NCI-H345 treated with DMSO at 0.1 percent for 48 hours (cell line): ENCODE results near the gene ZNF335.
"Not testable (repeated sequence)": the region's sequence is repeated elsewhere in the genome, so short reads cannot be mapped to it uniquely, and the experiment has no call there.

Source experiments
- DNase-seq: peaks from one replicate; lab custom pipeline; 2025; ENCODE audit not compliant: unreplicated experiment; lab: John Stamatoyannopoulos, UW

The ZNF335 gene

DNA sequence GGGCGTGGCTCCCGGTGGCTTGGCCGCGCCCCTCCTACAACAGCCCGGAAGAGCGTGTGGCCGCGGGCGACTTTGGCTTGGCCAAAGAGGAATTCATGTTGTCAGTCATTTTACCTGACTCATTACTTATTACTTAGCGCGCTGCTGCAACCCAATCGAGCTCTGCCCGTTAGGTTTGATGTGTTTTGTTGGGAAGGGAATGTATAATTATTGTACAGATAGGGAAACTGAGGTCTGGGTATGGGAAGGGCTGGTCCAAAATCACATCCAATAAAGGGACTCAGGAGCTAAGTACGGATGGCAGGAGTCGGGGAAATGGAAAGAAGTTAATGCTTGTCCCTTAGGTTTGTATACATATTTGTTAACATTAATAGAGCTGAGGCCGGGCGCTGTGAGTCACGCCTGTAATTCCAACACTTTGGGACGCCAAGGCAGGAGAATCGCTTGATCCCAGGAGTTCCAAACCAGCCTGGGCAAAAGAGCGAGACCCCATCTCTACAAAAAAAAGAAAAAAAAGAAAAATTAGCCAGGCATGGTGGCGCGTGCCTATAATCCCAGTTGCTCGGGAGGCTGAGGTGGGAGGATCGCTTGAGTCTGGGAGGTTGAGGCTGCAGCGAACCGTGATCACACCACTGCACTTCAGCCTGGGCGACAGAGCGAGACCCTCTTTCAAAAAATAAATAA, 639 bp upstream of the ZNF335 start:
- no peak for DNase-seq

DNA sequence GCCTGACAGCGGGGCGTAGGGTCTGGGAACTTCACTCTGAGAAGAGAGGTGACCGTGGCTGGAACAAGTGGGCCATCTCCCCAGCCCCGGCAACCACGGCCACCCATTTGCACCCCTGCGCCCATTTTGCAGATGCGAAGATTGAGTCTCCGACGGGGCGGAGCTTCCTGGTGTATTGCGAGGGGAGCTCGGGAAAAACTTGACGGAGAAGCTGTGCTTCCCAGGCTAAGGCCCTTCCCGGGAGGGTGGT, 653 bp downstream of the ZNF335 start:
- no peak for DNase-seq

DNA sequence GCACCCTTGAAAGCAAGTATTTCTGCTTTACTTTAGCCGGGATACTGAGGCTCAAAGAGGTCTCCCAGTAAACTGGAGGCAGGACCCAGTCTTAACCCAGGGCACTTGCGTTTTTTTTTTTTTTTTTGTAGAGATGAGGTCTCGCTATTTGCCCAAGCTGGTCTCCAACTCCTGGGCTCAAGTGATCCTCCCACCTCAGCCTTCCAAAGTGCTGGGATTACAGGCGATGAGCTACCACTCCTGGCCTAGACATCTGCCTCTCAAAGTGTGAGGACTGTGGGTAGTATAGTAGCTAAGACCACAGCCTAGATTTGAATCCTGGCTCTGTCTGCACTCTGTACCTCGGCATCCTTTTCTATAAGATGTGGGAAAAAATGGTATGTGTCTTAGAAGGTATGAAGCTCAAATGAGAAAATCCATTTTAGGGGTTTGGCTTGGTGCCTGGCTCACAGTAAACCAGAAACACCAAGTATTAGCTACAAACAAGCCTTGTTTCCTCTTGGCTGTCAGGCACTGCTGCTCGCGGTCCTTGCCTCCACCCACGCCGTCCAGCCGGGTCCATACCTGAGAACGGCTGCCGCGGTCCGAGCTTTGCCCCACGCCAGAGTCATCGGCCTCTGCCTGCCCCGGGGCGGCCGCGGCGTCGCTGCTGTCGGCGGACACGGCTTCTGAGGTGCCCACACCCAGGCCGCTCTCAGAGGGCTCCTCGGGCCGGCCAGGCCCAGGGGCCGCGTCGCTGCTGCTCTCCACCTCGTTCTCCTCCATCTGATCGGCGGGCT, 1.2 kb downstream of the ZNF335 start:
- DNase-seq, result no peak

DNA sequence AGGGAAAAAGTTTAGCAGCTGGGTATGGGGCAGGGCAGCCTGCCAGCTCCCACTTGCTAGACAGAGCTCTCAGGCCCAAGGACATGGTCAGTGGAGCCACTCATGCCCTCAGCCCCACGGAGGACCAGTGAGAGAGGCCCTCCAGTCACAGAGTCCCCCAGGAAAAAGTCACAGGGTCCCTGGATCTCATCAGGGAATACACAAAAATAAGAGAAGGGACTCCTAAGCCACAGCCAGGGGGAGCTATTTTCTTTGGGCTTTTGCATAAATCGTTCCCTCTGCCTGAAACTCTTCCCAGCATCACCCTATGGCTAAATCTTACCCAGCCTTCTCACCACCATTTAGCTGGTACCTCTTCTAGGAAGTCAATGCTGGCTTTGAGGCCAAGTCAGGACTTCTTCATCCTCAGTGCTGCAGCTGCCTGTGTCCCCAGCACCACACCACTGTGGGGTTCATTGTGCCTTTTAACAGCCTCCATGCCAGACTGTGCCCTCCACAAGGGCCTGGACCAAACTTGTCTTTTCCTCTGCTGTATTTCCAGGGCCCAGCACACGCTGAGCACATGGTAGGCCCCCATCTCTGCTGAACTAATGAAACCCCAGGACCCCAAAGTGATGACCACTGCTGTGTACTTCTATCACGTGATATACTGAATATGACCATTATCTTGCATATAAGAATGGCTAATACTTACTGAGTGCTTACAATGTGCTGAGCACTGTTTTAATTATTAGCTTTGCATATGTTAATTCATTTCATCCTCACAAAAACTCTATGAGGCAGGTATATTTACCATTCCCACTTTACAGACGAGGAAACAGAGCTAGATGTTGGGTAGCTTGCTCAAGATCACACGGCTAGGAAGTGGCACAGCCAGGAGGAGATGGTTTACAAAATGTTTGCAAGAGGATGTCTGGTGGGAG, 2.0 kb downstream of the ZNF335 start:
- DNase-seq, result peak; percentile 20

DNA sequence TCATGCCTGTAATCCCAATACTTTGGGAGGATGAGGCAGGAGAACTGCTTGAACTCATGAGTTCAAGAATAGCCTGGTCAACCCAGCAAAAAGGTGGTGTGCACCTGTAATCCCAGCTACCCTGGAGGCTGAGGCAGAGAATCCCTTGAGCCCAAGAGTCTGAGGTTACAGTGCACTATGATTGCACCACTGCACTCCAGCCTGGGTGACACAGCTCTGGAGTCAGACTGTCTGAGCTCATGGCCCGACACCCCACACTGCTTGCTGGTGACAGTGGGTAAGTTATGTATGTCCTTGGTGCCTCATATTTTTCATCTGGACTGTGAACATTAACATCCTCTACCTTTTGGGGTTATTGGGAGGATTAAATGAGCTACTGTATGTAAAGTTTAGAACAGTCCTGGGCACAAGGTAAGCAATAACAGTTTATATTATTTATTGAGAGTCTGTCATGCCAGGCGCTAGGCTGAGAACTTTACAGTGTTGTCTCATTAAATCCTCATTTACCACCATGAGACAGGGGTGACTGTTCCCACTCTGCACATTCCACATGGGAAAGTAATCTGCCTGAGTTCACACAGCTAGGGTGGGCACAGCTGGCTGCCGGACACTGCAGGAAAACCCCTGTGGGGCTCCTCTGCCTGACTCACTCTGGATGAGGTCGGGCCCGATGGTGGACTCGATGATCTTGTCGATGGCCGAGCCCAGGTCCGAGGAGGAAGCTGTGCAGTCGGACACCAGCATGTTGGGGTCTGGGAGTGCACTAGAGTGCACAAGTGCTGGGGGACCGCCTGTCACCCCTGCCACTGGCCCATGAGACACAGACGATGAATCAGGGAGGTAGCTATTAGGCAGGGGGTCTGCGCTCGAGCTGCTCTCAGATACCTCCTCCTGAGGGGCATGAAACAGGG, 2.9 kb downstream of the ZNF335 start:
- no peak for DNase-seq

DNA sequence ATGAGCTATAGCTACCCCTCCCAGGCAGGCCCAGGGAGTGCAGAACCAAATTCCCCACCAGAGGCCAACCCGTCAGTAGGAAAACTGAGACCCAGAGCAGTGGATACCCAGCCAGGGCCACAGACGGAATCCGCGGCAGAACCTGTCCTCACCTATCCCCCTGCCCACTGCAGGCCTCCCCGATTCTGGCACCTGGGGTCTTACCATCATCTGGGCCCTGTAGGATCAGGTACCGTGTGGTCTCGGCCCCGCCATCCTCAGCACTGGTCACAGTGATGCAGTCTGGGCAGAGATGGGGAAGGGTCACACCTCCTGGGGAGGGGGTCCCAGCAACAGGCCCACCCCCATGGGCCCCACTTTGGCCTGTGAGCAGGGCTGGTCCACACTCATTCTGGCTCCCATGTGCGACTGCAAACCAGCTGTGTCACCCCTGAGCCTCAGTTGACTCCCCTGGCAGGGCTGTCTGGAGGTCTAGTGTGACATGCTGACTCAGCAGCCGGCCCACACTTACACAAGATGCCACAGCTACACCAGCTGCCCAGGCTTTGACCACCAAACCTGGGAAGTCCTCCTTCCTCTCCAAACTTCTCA, 3.8 kb downstream of the ZNF335 start:
- no peak for DNase-seq

DNA sequence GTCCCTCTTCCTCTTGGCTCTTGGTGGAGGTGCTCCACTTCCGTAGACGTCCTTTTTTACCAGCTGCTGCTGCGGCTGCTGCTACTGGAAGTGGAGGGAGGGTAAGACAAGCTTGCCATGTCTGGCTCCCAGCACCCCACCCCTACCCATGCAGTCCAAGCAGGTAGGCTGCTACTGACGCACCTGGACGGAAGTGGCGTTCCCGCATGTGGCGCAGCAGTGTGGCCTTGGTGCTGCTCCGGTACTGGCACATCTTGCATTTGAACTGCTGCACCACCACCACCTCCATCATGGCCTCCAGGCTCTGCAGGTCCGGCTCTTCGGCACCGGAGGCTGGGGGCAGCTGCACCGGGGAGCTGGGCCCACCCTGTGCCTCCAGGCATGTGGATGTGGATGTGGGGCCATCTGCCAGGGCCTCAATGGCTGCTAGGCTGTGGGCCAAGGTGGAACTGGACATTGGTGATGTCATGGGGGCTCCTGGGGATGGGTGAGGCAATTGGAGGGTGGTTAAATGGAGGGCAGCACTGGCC, 4.4 kb downstream of the ZNF335 start:
- no peak for DNase-seq

DNA sequence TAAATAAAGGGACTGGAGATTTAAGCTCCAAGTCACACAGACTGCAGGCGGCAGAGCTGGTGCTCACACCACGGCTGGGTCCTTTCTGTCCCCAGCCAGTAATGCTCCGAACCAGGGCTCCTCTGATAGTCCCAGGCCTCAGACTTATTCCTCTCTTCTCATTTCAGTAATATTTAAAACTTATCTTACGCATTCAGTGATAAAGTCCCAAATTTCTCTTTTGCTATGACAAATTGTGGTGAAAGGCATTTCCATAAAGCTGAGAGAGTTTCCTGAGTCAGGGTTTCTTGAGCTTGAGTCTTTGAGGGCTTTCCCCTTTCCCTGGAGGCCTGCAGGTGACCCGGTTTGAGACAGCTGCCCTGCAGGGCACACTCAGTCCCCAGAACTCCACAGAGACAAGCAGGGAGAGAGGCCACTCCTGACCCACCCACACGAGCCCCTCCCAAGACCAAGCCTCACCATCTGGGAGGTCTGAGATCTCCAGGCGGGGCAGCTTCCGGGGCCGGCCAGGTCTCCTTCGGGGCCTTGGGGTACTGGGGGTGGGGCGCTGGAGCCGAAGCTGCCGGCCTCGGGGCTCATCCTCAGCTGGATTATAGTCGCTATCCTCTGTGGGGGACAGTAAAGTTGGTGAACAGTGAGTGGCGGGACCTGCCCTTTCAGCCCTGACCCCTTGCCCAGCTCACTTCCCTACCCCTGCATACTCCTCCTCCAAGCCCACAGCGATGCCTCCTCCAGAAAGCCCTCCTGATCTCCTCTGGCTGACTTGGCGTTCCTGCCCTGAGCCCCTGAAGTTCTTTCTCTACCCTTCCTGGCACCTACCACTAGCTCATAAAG, 6.6 kb downstream of the ZNF335 start:
- no peak for DNase-seq

DNA sequence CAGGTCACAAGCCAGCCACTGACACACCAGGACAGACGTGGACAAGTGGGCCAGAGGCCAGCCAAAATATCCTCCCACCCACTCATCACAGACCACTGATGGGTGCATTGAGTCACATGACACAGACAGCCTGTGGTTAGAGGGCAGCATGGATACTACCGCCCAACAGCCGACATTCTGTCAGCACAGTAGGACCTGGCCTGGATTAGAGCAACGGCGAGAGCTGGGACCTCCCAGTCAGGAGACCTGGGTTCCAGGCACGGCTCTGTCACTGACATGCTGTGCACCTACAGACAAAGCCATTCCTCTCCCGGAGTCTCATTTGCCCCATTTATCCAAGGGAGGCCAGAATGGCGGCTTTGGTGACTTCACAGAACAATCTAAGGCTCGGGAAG, 8.0 kb downstream of the ZNF335 start:
- no peak for DNase-seq

DNA sequence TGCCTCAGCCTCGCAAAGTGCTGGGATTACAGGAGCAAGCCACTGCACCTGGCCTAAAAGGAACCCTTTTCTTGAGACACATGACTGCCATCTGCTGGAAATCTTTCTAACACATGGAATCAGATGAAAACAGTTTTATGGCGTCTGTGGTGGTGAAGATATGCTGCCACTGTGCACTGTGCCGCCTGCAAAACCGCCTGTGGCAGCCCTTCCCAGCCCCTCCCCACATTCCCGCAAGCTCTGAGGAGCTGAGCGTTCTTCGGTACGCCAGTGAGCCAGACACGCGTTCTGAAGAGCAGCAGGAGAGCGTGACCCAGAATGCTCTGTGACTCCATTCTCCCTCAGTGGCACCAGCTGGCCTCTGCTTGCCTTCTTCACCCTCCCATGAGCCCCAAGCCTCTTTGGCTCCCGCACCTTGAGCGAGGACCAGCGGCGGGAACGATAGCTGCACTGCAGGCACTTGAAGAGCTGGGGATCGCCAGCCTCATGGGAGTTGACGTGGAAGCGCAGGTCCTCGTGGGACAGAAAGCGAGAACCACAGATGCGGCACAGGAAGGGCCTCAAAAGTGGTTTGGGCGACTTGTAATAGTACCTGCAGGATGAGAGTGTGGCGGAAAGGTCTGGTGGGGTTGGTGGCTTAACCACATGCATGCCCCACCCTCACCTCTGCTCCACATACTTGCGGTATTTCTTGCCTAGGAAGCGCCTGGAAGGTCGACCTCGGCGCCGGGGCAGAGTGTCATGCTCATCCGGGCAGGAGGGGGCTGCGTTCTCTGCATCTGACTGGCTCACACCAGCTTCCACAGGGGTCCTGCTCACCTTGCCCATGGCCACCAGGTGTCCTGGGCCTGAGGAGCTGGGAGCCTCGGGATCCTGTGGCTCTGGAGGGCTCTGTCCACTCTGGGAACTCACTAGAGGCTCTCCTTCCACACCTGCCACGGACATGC, 8.7 kb downstream of the ZNF335 start:
- DNase-seq, result peak; percentile 19

DNA sequence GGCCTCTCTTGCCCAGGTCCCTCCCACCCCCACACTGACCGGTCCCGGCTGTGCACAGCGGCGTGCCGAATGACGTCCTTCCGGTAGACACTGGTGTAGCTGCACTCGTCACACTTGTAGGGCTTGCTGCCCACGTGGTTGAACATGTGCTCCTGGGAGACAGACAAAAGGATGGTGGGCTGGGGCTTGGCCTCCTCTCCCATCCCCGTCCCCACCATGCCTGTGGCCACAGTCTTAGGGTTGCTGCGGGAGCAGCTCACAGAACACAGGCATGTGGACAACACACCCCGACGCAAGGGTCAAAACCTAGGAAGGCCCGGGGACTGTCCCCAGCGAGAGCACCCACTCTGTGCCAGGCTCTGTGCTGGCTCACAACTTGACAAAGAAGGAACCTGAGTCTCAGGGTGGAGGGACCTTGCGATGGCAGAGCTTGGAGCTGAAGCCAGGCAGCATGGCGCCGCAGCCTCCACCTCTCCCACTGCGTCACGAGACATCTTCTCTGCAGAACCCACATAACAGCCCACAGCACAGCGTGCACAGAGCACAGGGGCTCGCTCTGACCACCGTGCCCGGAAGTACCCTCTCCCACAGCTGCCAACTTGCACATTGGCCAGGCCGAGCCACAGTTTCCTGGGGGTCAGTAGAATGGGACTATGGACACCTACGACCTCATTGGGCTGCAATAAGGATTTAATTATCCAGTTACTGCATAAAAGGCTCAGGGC, 9.8 kb downstream of the ZNF335 start:
- no peak for DNase-seq

DNA sequence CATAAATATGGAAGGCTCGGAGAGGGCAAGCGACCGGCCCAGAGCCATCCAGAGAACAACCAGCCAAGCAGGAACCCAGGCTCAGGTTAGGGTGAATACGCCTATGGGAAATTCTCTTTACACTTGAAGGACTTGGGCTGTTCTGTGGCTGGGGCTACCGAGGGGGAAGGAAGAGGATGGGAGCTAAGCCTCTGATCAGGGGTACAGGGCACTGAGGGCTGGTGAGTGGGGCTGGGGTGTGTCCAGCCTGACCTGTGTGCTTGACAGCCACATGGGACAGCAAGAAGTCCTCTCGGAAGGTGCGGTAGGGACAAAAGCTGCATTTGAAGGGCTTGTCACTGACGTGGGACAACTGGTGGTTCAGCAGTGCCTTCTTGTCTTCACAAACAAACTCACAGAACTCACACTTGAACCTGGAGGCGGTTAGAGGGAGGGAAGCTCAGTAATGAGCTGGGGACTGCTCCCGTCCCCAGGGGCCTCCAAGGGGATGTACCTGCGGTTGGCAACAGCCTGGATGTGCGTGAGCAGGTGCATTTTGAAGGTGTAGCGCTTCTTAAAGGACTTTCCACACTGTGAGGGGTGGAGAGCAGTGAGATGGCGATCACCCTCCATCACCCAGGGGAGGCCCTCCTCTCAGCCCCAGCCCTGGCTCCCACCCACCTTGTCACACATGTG, 11.9 kb downstream of the ZNF335 start:
- DNase-seq, result no peak

DNA sequence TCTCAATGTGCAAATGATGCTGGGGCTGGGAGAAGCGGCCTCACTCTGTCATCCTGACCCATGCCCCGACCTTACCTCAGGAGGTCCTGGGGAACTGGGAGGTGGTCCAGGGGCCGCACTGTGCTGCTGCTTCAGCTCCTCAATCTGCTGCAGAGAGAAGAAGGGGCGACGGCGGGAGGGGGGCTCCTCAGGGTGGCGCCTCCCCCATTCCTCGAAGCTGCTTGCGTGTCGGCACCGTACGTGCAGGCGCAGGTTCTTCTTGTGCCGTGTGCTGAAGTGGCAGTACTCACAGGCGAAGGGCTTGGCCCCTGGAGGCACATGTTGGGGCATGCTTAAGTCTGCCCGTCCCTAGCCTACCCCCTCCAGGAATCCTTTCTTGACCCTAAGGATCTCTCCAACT, 12.9 kb downstream of the ZNF335 start:
- DNase-seq, result no peak

DNA sequence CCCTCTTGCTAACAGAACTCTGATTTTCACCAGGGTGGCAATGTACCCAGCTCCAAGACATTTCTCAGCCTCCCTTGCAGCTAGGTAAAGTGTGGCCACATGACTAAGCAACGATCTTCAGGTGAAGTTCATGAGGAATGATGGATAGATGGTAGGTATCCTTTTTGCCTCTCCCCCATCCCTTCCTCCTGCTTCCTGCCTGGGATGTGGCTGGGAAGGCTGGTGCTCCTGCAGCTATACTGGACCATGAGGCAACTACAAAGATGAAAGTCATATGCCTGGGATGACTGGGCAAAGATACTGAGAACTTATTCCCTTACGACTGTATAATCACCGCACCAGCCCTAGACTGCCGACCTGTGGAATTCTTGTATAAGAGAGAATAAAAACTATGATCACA, 13.4 kb downstream of the ZNF335 start:
- no peak for DNase-seq

DNA sequence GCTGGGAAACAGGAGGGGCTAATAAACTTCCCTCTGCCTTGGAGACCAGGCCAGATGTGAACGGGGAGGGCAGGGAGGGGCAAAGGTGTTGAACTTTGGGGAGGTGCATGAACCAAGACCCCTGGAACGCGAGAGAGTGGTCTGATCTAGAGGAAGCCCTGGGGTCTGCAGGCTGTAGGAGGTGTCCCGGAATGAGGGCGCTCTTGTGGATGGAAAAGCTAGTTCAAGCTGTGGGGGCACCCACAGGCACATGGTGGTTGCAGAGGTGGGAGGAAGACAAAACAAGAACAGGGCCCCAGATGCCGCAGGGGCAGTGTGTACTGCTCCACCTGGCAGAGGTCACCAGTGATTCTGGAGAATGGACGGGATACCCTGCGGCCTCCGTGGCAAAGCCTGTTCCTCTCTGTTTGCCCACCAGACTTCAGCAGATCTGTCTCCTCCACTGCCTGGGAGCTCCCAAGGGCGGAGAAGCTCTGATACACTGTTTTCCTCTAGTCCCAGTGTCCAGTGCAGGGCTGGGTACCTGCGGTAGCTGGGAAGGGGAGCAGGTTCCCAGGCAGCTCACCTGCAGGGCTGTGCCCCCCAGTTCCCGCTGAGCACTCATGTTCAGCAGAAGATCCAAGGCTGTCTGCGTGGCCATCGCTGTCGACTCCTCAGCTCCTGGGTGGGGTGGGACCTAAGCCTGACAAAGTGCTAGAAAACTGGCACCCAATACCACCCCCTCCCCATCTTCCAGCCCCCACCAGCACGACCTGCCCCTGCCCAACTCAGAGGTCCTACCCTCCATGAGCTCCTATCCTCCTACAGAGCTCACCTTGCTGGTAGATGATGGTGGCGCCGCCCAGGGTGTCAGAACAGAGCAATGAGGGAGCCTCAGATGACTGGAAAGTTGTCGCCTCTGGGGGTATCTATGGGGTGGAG, 14.7 kb downstream of the ZNF335 start:
- no peak for DNase-seq

DNA sequence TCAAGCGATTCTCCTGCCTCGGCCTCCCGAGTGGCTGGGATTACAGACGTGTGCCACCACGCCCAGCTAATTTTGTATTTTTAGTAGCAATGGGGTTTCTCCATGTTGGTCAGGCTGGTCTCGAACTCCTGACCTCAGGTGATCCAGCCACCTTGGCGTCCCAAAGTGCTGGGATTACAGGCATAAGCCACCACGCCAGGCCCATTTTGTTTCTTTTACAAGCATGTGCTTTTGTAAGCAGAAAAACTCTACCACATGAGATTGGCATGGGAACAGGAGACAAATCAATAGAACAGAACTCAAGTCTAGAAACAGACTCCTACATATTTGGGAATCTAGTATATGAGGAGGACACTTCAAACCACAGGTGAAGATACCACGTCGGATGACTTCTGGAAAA, 15.7 kb downstream of the ZNF335 start:
- not testable (repeated sequence) for DNase-seq
